H9 (cell line): Measurements from ENCODE around the gene IFT81. TPM values are rescaled to one million over a fixed set of nuclear protein-coding genes. Genes with fewer than 3 reads are reported as not detected.

ENCODE experiments used
- DNase-seq: peaks from one replicate; pipeline ENCODE4 v3.0.0-alpha.2; 2017
- H2AFZ ChIP-seq: one replicate; pipeline ENCODE4 v1.6.1; 2013; ENCODE audit warnings: mild to moderate bottlenecking, low read length, control low read depth, moderate library complexity
- H2AK5ac ChIP-seq: 2 replicates; pipeline ENCODE4 v1.6.1; 2013; ENCODE audit warnings: low read length, control low read depth, mixed read lengths; ENCODE audit not compliant: insufficient read length
- H2BK120ac ChIP-seq: one replicate; pipeline ENCODE4 v1.6.1; 2013; ENCODE audit warnings: low read depth, mild to moderate bottlenecking, low read length, control low read depth, inconsistent platforms; ENCODE audit not compliant: poor library complexity, severe bottlenecking
- H2BK12ac ChIP-seq: 2 replicates; pipeline ENCODE4 v1.6.1; 2013; ENCODE audit warnings: low read length, control low read depth, mixed read lengths, low read depth; ENCODE audit not compliant: insufficient read length
- H2BK15ac ChIP-seq: 2 replicates; pipeline ENCODE4 v1.6.1; 2013; ENCODE audit warnings: low read depth, low read length, control low read depth
- H2BK20ac ChIP-seq: one replicate; pipeline ENCODE4 v1.6.1; 2013; ENCODE audit warnings: low read depth, mild to moderate bottlenecking, low read length, control low read depth, inconsistent platforms; ENCODE audit not compliant: poor library complexity, severe bottlenecking
- H2BK5ac ChIP-seq: 2 replicates; pipeline ENCODE4 v1.6.1; 2013; ENCODE audit warnings: low read length, control low read depth, mixed read lengths; ENCODE audit not compliant: insufficient read length
- H3K14ac ChIP-seq: 2 replicates; pipeline ENCODE4 v1.6.1; 2013; ENCODE audit warnings: low read length, control low read depth; ENCODE audit not compliant: insufficient read depth
- H3K18ac ChIP-seq: 2 replicates; pipeline ENCODE4 v1.6.1; 2013; ENCODE audit warnings: low read depth, mild to moderate bottlenecking, mixed read lengths, low read length, control low read depth; ENCODE audit not compliant: insufficient read length
- H3K23ac ChIP-seq: 2 replicates; pipeline ENCODE4 v1.6.1; 2013; ENCODE audit warnings: low read length, control low read depth, mixed read lengths, low read depth; ENCODE audit not compliant: insufficient read length
- H3K23me2 ChIP-seq: 2 replicates; pipeline ENCODE4 v1.6.1; 2013; ENCODE audit warnings: low read depth, mild to moderate bottlenecking, mixed read lengths, low read length, control low read depth; ENCODE audit not compliant: insufficient read length, poor library complexity, severe bottlenecking
- H3K27ac ChIP-seq: 2 replicates; pipeline ENCODE4 v1.5.1; 2013; ENCODE audit warnings: low read length, control low read depth, mixed read lengths, low read depth; ENCODE audit not compliant: insufficient read length
- H3K27me3 ChIP-seq: 2 replicates; pipeline ENCODE4 v1.6.1; 2013; ENCODE audit warnings: low read length, control low read depth, inconsistent platforms; ENCODE audit not compliant: insufficient read depth
- H3K4ac ChIP-seq: 2 replicates; pipeline ENCODE4 v1.6.1; 2013; ENCODE audit warnings: low read depth, mild to moderate bottlenecking, control low read depth, inconsistent platforms, low read length, moderate library complexity
- H3K4me1 ChIP-seq: 2 replicates; pipeline ENCODE4 v1.6.1; 2013; ENCODE audit warnings: low read length, control low read depth, inconsistent platforms; ENCODE audit not compliant: insufficient read depth
- H3K4me2 ChIP-seq: 2 replicates; pipeline ENCODE4 v1.6.1; 2013; ENCODE audit warnings: low read length, control low read depth, mixed read lengths; ENCODE audit not compliant: insufficient read length, insufficient read depth
- H3K56ac ChIP-seq: 2 replicates; pipeline ENCODE4 v1.6.1; 2013; ENCODE audit warnings: low read depth, mild to moderate bottlenecking, mixed read lengths, low read length, control low read depth; ENCODE audit not compliant: insufficient read length
- H3K79me1 ChIP-seq: 2 replicates; pipeline ENCODE4 v1.6.1; 2013; ENCODE audit warnings: low read depth, mild to moderate bottlenecking, moderate library complexity, low read length, control low read depth, inconsistent platforms; ENCODE audit not compliant: insufficient read depth, poor library complexity, severe bottlenecking
- H3K79me2 ChIP-seq: 2 replicates; pipeline ENCODE4 v1.6.1; 2013; ENCODE audit warnings: low read length, control low read depth, inconsistent platforms; ENCODE audit not compliant: insufficient read depth
- H3K9ac ChIP-seq: 2 replicates; pipeline ENCODE4 v1.6.1; 2013; ENCODE audit warnings: low read length, control low read depth, mixed read lengths; ENCODE audit not compliant: insufficient read length; ENCODE audit errors: extremely low read depth
- H3K9me3 ChIP-seq: one replicate; pipeline ENCODE4 v1.6.1; 2013; ENCODE audit warnings: low read depth, low read length, inconsistent platforms; ENCODE audit not compliant: control insufficient read depth
- H3T11ph ChIP-seq: one replicate; pipeline ENCODE4 v1.6.1; 2013; ENCODE audit warnings: mild to moderate bottlenecking, low read length, control low read depth, inconsistent platforms
- H4K20me1 ChIP-seq: one replicate; pipeline ENCODE4 v1.6.1; 2013; ENCODE audit not compliant: control insufficient read depth, insufficient read length, insufficient read depth
- H4K5ac ChIP-seq: 2 replicates; pipeline ENCODE4 v1.6.1; 2013; ENCODE audit warnings: low read depth, mild to moderate bottlenecking, mixed read lengths, low read length, control low read depth; ENCODE audit not compliant: insufficient read length
- H4K8ac ChIP-seq: replicated peaks from 2 replicates; pipeline ENCODE4 v1.6.1; 2013; ENCODE audit warnings: low read length, control low read depth, mixed read lengths, low read depth; ENCODE audit not compliant: insufficient read length
- H4K91ac ChIP-seq: 2 replicates; pipeline ENCODE4 v1.6.1; 2013; ENCODE audit warnings: low read depth, mild to moderate bottlenecking, moderate library complexity, mixed read lengths, low read length, control low read depth; ENCODE audit not compliant: insufficient read length
- H3K27ac Mint-ChIP-seq, 3 experiments: 2 replicates in 2 of 3; 3 replicates in 1 of 3; pipeline ENCODE4 v1.8.0; 2020 to 2021; ENCODE audit warnings: mixed read lengths in 3 of 3, mild to moderate bottlenecking in 1 of 3, moderate library complexity in 1 of 3
- H3K27me3 Mint-ChIP-seq: 2 replicates; pipeline ENCODE4 v1.8.0; 2021; ENCODE audit warnings: low read depth, mild to moderate bottlenecking, moderate library complexity, mixed read lengths
- H3K36me3 Mint-ChIP-seq, 3 experiments: 2 replicates in 2 of 3; 3 replicates in 1 of 3; pipeline ENCODE4 v1.8.0; 2020 to 2021; ENCODE audit warnings: low read depth in 3 of 3, mixed read lengths in 3 of 3; ENCODE audit not compliant: insufficient read depth in 1 of 3
- H3K4me1 Mint-ChIP-seq, 2 experiments: 2 replicates each; pipeline ENCODE4 v1.8.0; 2020; ENCODE audit warnings: mixed read lengths in 2 of 2
- H3K4me3 Mint-ChIP-seq, 2 experiments: 2 replicates in 1 of 2; 3 replicates in 1 of 2; pipeline ENCODE4 v1.8.0; 2020 to 2021; ENCODE audit warnings: mild to moderate bottlenecking in 2 of 2, mixed read lengths in 2 of 2, moderate library complexity in 1 of 2
- H3K9me3 Mint-ChIP-seq, 2 experiments: 2 replicates in 1 of 2; 3 replicates in 1 of 2; pipeline ENCODE4 v1.8.0; 2020; ENCODE audit warnings: mild to moderate bottlenecking in 2 of 2, mixed read lengths in 2 of 2, moderate library complexity in 1 of 2
- WGBS: extraction: QIAGEN DNeasy Blood & Tissue Kit; methylation state at CpG from one replicate; pipeline ENCODE4 v1.1.7; 2013; ENCODE audit warnings: missing lambda C conversion rate, low lambda C conversion rate, mixed read lengths; ENCODE audit not compliant: insufficient read length; ENCODE audit errors: extremely low coverage; 5-methylcytosine and 5-hydroxymethylcytosine counted together
- total RNA-seq: library from RNA; stranded (reverse); gene quantifications from 2 replicates; pipeline ENCODE4 v1.2.1, GENCODE V29; 2021
- TF ChIP-seq, protein P1 (sequence below): fragments of 200-600 bp; sonication (generic); conservative IDR thresholded peaks from 3 replicates; pipeline ENCODE4 v1.8.0; 2021; ENCODE audit warnings: antibody characterized with exemption, mild to moderate bottlenecking

Gene IFT81
- total RNA-seq, 1 experiment from 2014 or later, result 9.3 TPM

GRCh38 chr12:110077800-110078199 is 46.4 kb upstream of the IFT81 start:
- H3K79me2 ChIP-seq, result no peaks in the 10 kb centered on the region
- H2AFZ ChIP-seq, result no peak overlapping the region
- H3K9me3 Mint-ChIP-seq, result peaks cover 3% of the 10 kb centered on the region in 2 experiments; a peak in 3 of 5 replicates
- H3T11ph ChIP-seq, result no peak overlapping the region
- no peaks in the 10 kb centered on the region for H3K23me2 ChIP-seq
- no peak overlapping the region for H4K8ac ChIP-seq
- no peak overlapping the region for H2AK5ac ChIP-seq
- H2BK5ac ChIP-seq, result no peak overlapping the region
- no peak for DNase-seq
- no peak overlapping the region for H3K27ac ChIP-seq
- no peak overlapping the region for H3K4me3 Mint-ChIP-seq
- H3K36me3 Mint-ChIP-seq, result peaks cover 0 to 2% (median 0%) of the 10 kb centered on the region in 3 experiments; a peak in 1 of 7 replicates
- TF ChIP-seq, protein P1, sequence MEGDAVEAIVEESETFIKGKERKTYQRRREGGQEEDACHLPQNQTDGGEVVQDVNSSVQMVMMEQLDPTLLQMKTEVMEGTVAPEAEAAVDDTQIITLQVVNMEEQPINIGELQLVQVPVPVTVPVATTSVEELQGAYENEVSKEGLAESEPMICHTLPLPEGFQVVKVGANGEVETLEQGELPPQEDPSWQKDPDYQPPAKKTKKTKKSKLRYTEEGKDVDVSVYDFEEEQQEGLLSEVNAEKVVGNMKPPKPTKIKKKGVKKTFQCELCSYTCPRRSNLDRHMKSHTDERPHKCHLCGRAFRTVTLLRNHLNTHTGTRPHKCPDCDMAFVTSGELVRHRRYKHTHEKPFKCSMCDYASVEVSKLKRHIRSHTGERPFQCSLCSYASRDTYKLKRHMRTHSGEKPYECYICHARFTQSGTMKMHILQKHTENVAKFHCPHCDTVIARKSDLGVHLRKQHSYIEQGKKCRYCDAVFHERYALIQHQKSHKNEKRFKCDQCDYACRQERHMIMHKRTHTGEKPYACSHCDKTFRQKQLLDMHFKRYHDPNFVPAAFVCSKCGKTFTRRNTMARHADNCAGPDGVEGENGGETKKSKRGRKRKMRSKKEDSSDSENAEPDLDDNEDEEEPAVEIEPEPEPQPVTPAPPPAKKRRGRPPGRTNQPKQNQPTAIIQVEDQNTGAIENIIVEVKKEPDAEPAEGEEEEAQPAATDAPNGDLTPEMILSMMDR, result no peak
- no peak overlapping the region for H4K91ac ChIP-seq
- H3K9me3 ChIP-seq, result no peaks in the 10 kb centered on the region
- no peak overlapping the region for H3K4me2 ChIP-seq
- no peak overlapping the region for H3K9ac ChIP-seq
- no peaks in the 10 kb centered on the region for H3K79me1 ChIP-seq
- no peak overlapping the region for H3K23ac ChIP-seq
- H3K27me3 ChIP-seq, result no peaks in the 10 kb centered on the region
- H4K5ac ChIP-seq, result no peak overlapping the region
- H3K56ac ChIP-seq, result no peak overlapping the region
- peaks cover 6% of the 10 kb centered on the region in 2 experiments; a peak in 1 of 4 replicates for H3K4me1 Mint-ChIP-seq
- H2BK20ac ChIP-seq, result no peak overlapping the region
- H2BK15ac ChIP-seq, result no peak overlapping the region
- no peak overlapping the region for H3K18ac ChIP-seq
- H3K4ac ChIP-seq, result no peak overlapping the region
- no peak overlapping the region for H3K27ac Mint-ChIP-seq
- H3K27me3 Mint-ChIP-seq, result peaks cover 7% of the 10 kb centered on the region
- H3K14ac ChIP-seq, result no peak overlapping the region
- no peak overlapping the region for H2BK12ac ChIP-seq
- no peak overlapping the region for H2BK120ac ChIP-seq
- no peaks in the 10 kb centered on the region for H4K20me1 ChIP-seq
- H3K4me1 ChIP-seq, result no peaks in the 10 kb centered on the region
- no CpG with 5 or more reads among the region's 4 CpGs for WGBS
